ENCODE results near the gene PIP5K1C.

Gene PIP5K1C

DNA sequence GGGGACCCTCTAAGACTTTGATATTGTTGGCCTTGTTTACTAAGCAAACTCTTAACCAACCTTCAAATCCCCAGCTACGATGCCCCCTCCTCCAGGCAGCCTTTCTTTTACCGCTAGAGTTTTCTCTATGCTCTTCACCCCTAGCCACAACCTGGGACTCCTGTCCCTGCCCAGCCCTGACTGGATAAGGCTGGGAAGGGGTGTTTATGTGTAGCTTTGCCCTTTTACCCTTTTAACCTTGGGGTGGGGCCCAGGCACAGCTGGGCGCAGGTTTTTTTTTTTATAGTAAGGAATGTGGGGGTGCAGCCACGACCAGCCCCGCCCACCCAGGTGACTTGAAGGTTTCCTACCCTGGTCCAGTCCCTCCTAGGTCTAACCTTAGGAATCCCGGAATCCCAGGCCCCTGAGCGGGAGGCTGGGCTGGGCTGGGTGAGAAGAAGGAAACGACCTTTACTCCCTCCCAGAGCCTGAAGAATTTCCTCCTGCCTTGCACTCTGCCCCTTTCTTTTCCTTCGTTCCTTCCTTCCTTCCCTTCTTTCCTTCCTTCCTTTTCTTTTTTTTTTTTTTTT, 20.2 kb upstream of the PIP5K1C start:
- no peak for TF ChIP-seq CTCF (IDR thresholded peaks at IDR 0.05; ENCODE audit: insufficient read depth, low read length, poor library complexity, severe bottlenecking)
- Histone ChIP-seq H3K36me3 (ENCODE audit: control insufficient read depth, insufficient read depth, low read length) (no peaks in the 10 kb centered on the region), H3K27me3 (replicated peaks; ENCODE audit: control insufficient read depth, insufficient read depth, low read length) (no peaks in the 10 kb centered on the region; the same call in 1 of the 2 replicates), H3K4me3 (replicated peaks; ENCODE audit: low read depth, low read length) (no peak overlapping the region)
- DNase-seq (ENCODE audit: extremely low read depth, insufficient read length) = no peak

DNA sequence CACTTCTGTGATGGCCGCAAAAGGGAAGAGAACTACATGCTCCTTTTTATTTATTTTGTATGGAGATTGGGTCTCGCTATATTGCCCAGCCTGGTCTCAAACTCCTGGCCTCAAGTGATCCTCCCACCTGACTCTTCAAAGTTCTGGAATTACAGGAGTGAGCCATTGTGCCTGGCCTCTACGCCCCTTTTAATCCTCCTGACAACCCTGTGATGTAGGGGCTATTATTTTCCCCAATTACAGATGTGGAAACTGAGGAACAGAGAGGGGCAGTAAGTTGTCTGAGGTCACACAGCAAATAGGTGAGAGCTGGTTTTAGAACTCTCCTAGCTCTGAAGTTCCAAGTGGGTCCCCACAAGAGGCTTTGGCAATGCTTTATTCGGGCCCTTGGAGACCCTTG, 19.6 kb upstream of the PIP5K1C start:
- H3K36me3 ChIP-seq (ENCODE audit: control insufficient read depth, insufficient read depth, low read length) = no peaks in the 10 kb centered on the region
- TF ChIP-seq CTCF (IDR thresholded peaks at IDR 0.05; ENCODE audit: insufficient read depth, low read length, poor library complexity, severe bottlenecking) = no peak
- DNase-seq (ENCODE audit: extremely low read depth, insufficient read length) = no peak
- no peaks in the 10 kb centered on the region; the same call in 1 of the 2 replicates for H3K27me3 ChIP-seq (replicated peaks; ENCODE audit: control insufficient read depth, insufficient read depth, low read length)
- no peak overlapping the region for H3K4me3 ChIP-seq (replicated peaks; ENCODE audit: low read depth, low read length)

- no peaks in the 10 kb centered on the region; the same call in 1 of the 2 replicates for H3K27me3 ChIP-seq (replicated peaks; ENCODE audit: control insufficient read depth, insufficient read depth, low read length)
- H3K4me3 ChIP-seq (replicated peaks; ENCODE audit: low read depth, low read length) = no peak overlapping the region
- H3K36me3 ChIP-seq (ENCODE audit: control insufficient read depth, insufficient read depth, low read length) = no peaks in the 10 kb centered on the region
- DNase-seq (ENCODE audit: extremely low read depth, insufficient read length) = no peak
- no peak for TF ChIP-seq CTCF (IDR thresholded peaks at IDR 0.05; ENCODE audit: insufficient read depth, low read length, poor library complexity, severe bottlenecking)
These were observed 15.9 kb upstream of the PIP5K1C start for GRCh38 chr19:3716147-3716668.

DNA sequence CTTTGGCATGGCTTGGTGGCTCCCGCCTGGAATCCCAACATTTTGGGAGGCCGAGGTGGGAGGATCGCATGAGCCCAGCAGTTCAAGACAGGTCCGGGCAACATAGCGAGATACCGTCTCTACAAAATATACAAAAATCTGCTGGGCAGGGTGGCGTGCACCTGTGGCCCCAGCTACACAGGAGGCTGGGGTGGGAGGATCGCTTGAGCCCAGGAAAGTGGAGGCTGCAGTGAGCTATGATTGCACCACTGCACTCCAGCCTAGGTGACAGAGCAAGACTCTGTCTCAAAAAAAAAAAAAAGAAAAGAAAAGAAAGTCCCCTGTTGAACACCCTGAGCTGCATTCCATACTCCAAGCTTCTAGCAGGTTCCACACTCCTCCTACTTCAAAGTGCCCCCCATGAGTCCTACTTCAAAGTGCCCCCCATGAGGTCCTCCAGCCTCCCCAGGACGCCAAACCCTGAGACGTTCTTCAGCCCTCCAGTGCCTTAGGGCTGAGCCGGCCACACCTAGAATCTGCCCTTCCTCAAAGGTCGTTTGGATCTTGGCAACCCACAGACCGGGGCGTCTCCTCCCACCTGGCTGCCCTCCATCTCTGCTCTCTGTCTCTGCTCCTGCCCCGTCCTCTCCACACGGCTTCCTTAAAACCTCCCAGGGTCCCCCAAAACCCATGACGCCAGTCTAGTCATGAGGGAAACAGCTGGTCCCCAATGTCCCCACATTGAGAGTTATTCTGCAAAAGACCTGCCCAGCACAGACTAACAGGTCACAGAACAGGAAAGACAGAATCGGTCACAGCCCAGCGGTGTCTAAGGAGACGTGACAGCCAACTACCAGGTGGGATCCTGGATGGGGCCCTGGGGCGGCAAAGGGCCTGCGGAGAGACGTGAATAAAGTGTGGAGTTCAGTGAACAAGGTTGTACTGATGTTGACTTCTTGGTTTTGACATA, 12.7 kb upstream of the PIP5K1C start:
- Histone ChIP-seq H3K27me3 (replicated peaks; ENCODE audit: control insufficient read depth, insufficient read depth, low read length) (no peaks in the 10 kb centered on the region; the same call in 1 of the 2 replicates), H3K36me3 (ENCODE audit: control insufficient read depth, insufficient read depth, low read length) (no peaks in the 10 kb centered on the region), H3K4me3 (replicated peaks; ENCODE audit: low read depth, low read length) (no peak overlapping the region)
- no peak for DNase-seq (ENCODE audit: extremely low read depth, insufficient read length)
- no peak for TF ChIP-seq CTCF (IDR thresholded peaks at IDR 0.05; ENCODE audit: insufficient read depth, low read length, poor library complexity, severe bottlenecking)

GRCh38 chr19:3710265-3710812, 10.1 kb upstream of the PIP5K1C start:
- Histone ChIP-seq H3K36me3 (ENCODE audit: control insufficient read depth, insufficient read depth, low read length) (no peaks in the 10 kb centered on the region), H3K4me3 (replicated peaks; ENCODE audit: low read depth, low read length) (no peak overlapping the region), H3K27me3 (replicated peaks; ENCODE audit: control insufficient read depth, insufficient read depth, low read length) (no peaks in the 10 kb centered on the region; the same call in 1 of the 2 replicates)
- no peak for DNase-seq (ENCODE audit: extremely low read depth, insufficient read length)
- no peak for TF ChIP-seq CTCF (IDR thresholded peaks at IDR 0.05; ENCODE audit: insufficient read depth, low read length, poor library complexity, severe bottlenecking)

Measured in GM06990 (cell line).